GM19043 (cell line): ENCODE data around the gene TRPV3.
"Not testable (repeated sequence)": the region's sequence is repeated elsewhere in the genome, so short reads cannot be mapped to it uniquely, and the experiment has no call there.

ENCODE experiments used
- ATAC-seq: cut with Tn5 transposase; IDR thresholded peaks from one replicate; pipeline ENCODE4 v1.9.1; 2021; ENCODE audit warnings: low read depth; ENCODE audit not compliant: unreplicated experiment

Gene TRPV3

DNA sequence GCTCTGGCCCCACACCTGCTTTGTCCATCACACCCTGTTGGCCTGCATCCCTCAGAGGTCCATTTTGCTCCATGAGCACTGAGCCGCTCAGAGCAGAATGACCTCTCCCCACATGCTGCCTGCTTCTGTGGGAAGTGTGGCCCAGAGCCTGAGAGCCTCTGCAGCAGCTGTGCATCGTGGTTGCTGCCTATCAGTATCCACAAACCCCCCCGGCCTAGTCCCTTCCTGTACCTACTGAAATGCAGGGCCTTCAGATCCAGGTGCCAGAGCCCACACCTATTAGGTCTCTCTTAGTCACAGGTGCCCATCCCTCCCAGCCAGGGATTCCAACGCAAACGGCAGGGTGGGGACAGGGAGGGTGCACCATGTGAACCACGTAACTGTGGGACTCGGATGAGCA, 16.6 kb upstream of the TRPV3 start:
- ATAC-seq = no peak

DNA sequence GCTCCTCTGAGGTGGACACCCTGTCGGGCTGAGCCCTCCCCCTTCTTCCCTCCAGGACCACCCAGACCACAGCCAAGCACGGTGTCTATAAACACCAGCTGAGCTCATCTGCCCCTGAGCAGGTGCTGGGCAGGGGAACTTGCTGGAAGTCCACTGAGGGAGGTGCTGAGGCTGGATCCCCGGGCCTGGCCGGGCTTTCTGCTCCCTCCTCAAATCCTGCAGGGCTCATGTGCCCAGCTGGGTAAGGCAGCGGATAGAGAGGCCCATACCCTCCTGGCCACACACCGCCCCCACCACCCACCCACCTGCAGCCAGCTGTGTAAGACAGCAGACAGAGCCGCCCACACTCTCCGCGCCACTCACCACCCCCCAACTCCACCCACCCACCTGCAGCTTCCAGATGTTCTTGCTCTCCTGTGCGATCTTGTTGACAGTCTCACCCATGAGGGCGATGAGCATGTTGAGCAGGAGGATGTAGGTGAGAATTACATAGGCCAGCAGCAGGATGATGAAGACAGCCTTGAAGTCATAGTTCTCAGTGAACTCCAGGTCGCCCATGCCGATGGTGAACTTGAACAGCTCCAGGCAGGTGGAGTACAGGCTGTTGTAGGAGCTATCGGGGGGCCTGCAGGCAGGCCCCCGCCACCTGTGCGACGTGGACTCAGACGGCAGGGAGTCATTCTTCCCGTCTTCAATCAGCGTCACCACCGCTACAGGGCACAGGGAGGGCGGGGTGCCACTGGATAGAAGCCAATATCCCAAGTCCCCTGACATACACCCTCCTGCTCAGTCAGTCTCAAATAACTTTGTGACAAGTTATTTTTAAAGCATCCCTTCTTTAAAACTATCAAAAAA, 15.9 kb upstream of the TRPV3 start:
- ATAC-seq = no peak

DNA sequence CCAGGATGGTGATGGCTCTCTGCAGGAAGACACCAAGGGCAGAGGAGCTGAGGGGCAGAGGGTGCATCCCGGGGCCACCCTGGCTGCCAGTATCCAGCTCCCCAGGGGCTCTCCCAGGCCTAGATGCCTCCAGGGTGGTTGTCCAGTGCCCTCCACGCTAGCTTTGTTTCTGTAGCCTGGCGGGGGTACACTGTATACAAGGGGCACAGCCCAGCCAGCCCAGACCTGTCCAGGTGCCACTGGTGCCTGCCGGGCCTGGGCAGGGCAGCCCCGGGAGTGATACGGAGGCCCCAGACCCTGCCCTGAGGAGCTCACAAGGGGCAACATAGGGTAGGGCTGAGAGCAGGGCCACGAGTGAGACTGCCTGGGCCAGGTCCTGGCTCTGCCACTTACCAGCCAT, 14.6 kb upstream of the TRPV3 start:
- no peak for ATAC-seq

DNA sequence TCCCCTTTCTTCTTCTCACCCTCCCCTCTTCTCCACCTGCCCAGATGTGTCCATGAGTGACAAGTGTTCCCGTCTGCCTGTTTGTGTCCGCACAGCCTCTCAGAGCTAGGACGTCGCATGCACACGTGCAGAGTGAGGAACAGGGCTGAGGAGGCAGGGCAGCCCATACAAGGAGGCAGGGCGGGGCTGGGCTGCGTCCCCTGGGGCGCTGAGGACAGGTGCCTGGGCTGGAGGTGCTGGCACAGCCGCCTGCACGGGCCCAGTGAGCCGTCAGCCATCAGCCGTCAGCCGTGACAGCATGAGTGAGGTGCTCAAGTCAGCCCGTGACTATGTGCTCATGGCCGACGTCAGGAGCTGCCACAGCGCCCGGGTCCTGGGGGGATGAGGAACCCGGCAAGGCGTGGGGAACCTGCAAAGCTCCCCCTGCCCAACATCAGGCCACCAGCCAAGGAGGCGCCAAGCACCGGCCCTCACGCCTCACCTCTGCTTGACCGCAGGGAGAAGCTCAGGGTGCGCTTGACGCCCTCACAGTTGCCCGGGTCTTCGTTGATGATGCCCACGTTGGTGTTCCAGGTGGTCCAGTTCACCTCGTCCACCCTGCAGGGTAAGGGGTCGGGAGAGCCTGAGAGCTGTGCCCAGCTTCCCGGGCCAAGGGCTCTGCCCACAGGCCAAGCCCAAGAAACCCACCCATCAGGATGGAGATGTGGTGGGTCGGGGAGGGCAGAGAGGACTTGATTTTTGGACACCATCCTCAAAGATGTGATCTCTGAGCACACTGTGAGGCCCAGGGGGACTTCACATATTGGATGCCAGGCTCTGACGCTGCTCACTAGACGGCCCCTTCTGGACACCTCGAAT, 13.7 kb upstream of the TRPV3 start:
- no peak for ATAC-seq

DNA sequence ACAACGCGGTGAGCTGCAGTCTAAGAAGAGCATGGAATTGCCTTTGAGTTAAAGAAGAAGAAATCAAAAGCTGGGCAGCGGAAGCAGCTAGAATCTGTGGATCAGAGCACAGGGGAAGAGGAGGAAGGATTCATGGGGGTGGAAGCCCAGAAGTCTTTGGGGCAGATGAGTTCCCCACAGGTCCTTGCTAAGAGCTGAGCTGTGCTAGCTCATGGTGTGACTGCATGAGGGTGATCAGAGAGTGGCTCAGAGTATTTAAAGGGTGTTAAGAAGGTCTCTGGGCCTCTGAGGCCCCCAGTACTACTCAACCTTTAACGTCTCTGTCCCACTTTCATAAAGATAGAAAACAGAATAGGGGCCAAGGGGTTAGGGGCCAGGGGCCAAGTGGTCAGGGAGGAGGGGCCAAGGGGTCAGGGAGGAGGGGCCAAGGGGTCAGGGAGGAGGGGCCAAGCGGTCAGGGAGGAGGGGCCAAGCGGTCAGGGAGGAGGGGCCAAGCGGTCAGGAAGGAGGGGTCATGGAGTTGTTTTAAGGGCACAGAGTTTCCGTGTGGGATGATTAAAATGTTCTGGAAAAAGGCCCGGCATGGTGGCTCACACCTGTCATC, 12.0 kb upstream of the TRPV3 start:
- ATAC-seq = no peak

GRCh38 chr17:3566551-3566950, 8.9 kb upstream of the TRPV3 start:
- no peak for ATAC-seq

GRCh38 chr17:3565143-3565542, 7.5 kb upstream of the TRPV3 start:
- no peak for ATAC-seq

DNA sequence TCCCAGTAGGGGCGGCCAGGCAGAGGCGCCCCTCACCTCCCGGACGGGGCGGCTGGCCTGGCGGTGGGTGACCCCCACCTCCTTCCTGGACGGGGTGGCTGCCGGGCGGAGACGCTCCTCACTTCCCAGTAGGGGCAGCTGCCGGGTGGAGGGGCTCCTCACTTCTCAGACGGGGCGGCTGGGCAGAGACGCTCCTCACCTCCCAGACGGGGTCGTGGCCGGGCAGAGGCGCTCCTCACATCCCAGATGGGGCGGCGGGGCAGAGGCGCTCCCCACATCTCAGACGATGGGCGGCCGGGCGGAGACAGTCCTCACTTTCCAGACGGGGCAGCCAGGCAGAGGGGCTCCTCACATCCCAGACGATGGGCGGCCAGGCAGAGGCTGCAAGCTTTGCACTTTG, 6.6 kb upstream of the TRPV3 start:
- ATAC-seq = not testable (repeated sequence)

DNA sequence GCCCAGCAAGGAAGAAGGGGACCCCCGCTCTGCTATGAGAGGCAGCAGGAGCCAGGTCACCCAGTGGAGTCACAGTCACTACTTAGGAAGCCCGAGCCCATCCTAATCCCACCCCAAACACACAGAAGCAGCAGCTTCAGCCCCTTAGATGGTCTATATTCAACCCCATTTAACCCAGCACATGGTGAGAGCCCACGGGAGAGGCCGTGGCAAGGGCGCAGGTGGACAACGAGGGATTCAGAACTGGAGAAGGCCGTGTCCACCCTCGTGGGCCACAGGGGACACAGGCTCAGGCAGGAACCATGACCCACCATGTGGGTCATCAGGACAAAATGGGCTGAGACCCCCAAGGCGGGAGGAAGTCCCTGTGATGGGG, 1.6 kb upstream of the TRPV3 start:
- no peak for ATAC-seq

DNA sequence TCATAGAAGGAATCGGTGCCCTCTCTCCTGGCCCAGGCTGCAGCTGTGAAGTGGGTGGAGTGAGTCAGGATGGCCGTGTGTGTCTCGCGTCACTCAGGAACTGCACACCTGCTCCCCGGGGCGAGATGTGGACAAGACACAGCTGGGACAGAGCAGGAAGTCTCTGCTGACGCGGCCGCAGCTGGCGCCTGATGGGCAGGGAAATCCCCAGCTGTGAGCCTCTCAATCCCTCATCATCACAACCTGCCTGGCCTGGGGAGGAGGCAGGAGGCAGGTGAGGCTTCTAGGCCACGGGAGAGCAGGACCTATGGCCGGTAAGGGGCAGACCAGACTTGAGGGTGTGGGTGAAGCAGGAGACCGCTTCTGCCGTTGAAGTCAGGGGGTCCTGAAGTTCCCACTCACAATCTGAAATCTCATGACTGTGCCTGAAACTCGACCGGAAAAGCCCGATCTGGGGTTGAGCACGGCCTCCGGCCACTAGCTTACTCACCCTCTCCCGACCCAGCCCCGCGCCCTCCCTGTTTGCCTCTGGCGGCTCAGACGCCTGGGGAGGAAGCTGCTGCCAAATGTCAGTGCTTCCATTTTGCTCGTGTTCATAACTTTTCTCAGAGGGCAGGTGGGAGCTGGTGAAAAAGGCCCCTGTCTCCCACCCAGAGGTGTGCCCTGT, 1.1 kb upstream of the TRPV3 start:
- peak; percentile 90 for ATAC-seq

DNA sequence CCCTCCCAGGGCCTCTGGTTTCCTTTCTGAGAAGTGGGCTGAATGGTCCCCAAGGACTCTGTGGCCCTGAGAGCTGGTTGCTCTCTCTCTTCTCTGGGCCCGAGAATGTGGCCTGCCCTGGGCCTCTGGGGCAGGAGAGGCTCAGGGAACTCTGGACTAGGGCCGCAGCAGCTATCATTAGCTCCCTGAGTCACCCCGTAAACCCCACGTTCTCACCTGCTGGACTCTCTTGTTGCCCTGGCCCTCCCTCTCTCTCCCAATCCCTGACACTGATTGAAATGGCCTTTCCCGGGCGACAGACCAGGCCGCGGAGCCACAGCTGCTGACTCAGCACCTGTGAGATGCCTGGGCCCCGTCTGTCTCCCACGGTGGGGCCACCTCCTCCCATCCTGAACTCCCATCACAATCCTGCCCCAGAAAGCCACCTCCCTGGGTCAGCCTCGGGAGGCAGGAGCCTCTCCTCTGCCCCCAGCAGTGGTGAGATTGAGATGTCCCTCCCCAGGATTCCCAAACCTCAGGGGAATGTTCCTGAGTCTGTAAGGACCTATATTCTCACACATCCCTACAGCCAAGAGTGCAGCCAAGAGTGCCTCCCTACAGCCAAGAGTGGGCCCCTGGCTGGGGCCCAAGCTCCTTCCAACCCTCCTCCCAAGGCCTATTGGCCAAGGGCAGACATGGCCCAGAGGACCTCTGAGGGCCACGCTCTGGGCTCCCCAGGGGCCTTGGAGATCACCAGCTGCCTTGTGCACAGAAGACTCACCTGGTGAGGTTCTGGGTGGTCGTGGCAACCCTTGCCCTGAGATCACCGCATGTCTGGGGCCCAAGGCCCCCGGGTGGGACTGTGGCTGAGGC, 470 bp downstream of the TRPV3 start:
- no peak for ATAC-seq

DNA sequence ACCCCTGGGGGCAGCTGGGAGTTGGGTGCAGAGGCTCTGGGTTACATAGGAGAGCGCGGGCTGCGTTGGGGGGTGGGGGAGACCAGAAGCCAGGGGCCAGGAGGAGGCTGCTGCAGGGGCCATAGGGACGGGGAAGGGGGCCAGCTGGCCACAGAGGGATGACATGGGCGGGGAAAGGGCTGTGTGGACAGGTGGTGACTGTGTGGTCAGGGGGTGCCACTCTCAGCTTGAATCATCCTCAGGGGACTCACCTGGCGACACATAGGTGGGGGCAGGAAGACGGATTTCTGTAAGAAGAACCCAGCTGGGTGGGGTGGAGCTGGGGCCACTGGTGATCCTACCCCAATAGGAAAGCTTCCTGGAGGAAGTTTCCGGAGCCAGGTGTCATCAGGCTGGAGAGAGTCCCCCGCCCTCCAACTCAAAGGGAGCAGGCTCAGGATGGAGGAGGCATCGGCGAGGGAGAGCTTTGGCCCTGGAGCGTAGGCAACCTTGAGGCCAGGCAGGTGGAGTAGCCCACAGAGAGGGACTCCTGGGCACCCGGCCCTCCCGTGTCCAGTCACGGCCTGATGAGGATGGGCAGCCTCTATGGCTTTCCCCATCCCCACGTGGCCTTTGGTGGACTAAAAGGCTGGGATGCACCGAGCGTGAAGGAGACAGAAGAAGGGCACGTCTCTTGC, 1.2 kb downstream of the TRPV3 start:
- ATAC-seq = no peak

GRCh38 chr17:3555189-3555796, 2.3 kb downstream of the TRPV3 start:
- ATAC-seq = no peak

DNA sequence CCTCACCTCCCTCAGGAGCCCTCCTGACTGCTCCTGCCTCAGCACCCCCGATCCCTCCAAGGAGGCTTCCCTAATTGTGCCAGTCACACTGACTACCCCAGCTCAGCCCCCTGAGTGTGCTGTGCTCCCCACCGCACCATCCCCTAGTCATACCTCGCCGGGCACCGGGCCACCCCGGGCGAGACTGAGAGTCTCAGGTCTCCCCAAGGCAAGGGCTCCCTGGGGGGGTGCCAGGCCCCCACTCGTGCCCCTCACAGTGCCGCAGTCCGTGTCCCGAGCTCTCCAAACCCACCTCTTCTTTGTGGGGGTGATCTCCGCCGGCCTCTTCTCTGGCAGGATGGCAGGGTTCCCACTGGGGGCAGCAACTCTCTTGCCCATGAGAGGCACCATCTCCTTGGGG, 3.2 kb downstream of the TRPV3 start:
- ATAC-seq = no peak

GRCh38 chr17:3553419-3554401, 3.9 kb downstream of the TRPV3 start:
- ATAC-seq = no peak

DNA sequence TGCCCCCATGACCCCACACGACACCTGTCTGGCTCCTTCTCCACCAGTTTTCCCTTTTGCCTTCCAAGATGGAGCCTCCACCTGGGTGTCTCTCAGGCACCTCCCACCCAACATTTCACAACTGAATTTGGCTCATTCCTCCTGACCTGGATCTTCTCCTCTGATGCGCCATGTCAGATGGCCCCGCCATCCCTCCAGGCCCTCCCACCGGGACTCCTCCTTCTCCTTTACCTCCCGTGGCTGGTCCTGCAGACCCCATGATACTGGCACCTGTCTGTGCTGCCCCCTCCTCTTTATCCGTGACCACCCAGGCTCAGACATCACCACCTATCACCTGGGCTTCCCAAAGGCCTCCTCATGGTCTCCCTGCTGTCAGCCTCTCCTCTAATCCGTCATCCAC, 4.7 kb downstream of the TRPV3 start:
- no peak for ATAC-seq

GRCh38 chr17:3551189-3551588, 6.4 kb downstream of the TRPV3 start:
- ATAC-seq = no peak

GRCh38 chr17:3549610-3550162, 7.9 kb downstream of the TRPV3 start:
- no peak for ATAC-seq
